HL-60 (cell line): ENCODE results near the gene FSTL4.

Source experiments
- CTCF ChIP-seq: IDR thresholded peaks from one replicate; pipeline ENCODE4 v1.5.1; 2011; ENCODE audit warnings: low read length, control low read depth, inconsistent platforms; ENCODE audit not compliant: insufficient read depth
- GABPA ChIP-seq: IDR thresholded peaks from 2 replicates; pipeline ENCODE4 v1.6.1; 2012; ENCODE audit warnings: low read depth
- POLR2AphosphoS5 ChIP-seq: IDR thresholded peaks from 2 replicates; pipeline ENCODE4 v1.6.1; 2012; ENCODE audit warnings: low read depth

- no peak for TF ChIP-seq CTCF
- TF ChIP-seq GABPA = no peak
- TF ChIP-seq POLR2AphosphoS5 = no peak
Observed at GRCh38 chr5:133367071-133367786, 245.1 kb downstream of the FSTL4 start.
